Measurements from ENCODE around the gene P2RX1.

The P2RX1 gene

DNA sequence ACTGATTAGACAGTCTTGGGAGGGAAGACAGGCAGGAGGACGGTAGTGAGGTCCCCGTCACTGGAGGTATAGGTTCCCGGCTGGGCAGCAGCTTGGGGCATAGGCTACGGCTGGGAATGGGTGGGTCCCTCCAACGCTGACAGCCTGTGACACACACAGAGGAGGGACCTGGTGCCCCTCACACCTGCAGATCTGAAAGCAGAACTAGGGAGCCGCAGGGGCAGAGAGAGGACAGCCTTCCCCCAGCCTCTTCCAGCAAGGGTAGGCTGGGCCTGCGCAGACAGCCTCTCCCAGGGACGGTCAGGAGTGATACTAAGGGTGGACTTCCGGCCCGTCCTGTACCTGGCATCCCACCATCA is 2.0 kb downstream of the P2RX1 start:
- H2AK5ac ChIP-seq (ENCODE audit: low read length) = no peak overlapping the region
- H3K4me2 ChIP-seq (ENCODE audit: low read length) = no peak overlapping the region
- DNase-seq = no peak
- no peak overlapping the region for H3K4me3 ChIP-seq (ENCODE audit: low read depth, low read length)
- no CpG with 5 or more reads among the region's 10 CpGs for WGBS (ENCODE audit: extremely low coverage, insufficient coverage, insufficient read length)
- H3K36me3 ChIP-seq (ENCODE audit: control insufficient read depth in 1 of 2, insufficient read depth in 2 of 2, low read length in 2 of 2) = no peaks in the 10 kb centered on the region
- H3K79me1 ChIP-seq (ENCODE audit: low read length) = no peaks in the 10 kb centered on the region
- no peak overlapping the region for H3K9ac ChIP-seq (ENCODE audit: low read length)
- H3K4ac ChIP-seq (ENCODE audit: low read depth, low read length) = no peak overlapping the region
- no peak overlapping the region for H3K18ac ChIP-seq (ENCODE audit: low read length)
- no peak overlapping the region for H3K14ac ChIP-seq (ENCODE audit: low read length)
- no peak overlapping the region for H2AFZ ChIP-seq (ENCODE audit: insufficient read depth, low read length, poor library complexity)
- H4K8ac ChIP-seq (ENCODE audit: low read depth, low read length) = no peak overlapping the region
- H2BK5ac ChIP-seq (ENCODE audit: low read depth, low read length, poor library complexity) = no peak overlapping the region
- H3K9me3 ChIP-seq (ENCODE audit: insufficient read depth, low read depth, low read length) = no peaks in the 10 kb centered on the region
- no peak overlapping the region for H4K12ac ChIP-seq (ENCODE audit: low read depth, low read length)
- no peaks in the 10 kb centered on the region for H3K27me3 ChIP-seq (ENCODE audit: insufficient read depth, low read length)
- H2BK120ac ChIP-seq (ENCODE audit: insufficient read depth, low read length, poor library complexity) = no peak overlapping the region
- no peaks in the 10 kb centered on the region for H3K79me2 ChIP-seq (ENCODE audit: control insufficient read depth, insufficient read depth, low read length, poor library complexity)
- H4K91ac ChIP-seq (ENCODE audit: low read depth, low read length) = no peak overlapping the region
- no peak overlapping the region for H2BK12ac ChIP-seq (ENCODE audit: low read length)
- no peaks in the 10 kb centered on the region for H3K4me1 ChIP-seq (ENCODE audit: control insufficient read depth in 1 of 2, insufficient read depth in 2 of 2, low read length in 2 of 2)
- no peak overlapping the region for H3K23ac ChIP-seq (ENCODE audit: low read length)
- no peak overlapping the region for H3K27ac ChIP-seq (ENCODE audit: low read depth, low read length)

DNA sequence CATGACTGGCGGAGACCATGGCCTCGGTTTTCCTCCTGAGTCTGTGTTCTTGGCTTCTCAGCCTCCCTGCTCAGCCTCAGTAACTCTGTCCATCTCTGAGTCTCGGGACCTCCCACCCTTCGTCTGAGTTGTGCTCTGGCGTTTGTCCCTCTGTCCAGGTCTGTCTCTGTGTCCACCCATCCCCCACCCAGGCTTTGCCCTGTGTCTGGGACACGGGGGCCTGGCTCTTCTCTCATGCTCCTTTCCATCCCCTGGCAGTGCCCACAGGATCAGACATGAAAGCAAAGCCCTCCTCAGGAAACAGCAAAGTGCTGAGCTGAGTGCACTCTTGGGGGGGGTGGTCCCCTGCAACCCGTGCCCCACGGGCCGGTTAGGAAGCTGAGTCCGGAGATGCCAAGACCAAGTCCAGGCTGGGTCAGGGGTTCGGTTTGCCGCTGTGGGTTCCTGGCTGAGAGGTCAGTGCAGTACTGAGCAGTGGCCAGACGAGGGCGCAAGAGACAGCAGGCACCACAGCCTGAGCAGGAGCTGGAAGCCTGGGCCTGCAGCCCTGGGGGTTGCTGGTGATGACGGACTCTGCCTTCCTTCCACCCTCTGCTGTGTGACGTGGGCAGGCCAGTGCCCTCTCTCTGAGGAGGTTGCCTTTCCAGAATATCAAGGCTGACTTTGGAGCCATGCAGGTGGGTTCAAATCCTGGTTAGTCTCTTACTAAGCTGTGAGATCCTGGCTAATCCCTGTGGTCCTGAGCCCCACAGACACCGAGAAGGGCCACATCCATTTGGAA is 2.5 kb downstream of the P2RX1 start:
- Histone ChIP-seq H3K4me2 (ENCODE audit: low read length) (no peak overlapping the region), H3K36me3 (ENCODE audit: control insufficient read depth in 1 of 2, insufficient read depth in 2 of 2, low read length in 2 of 2) (no peaks in the 10 kb centered on the region), H3K27ac (ENCODE audit: low read depth, low read length) (no peak overlapping the region), H3K9ac (ENCODE audit: low read length) (no peak overlapping the region), H2BK5ac (ENCODE audit: low read depth, low read length, poor library complexity) (no peak overlapping the region), H4K12ac (ENCODE audit: low read depth, low read length) (no peak overlapping the region), H3K79me2 (ENCODE audit: control insufficient read depth, insufficient read depth, low read length, poor library complexity) (no peaks in the 10 kb centered on the region), H3K4ac (ENCODE audit: low read depth, low read length) (no peak overlapping the region), H2BK12ac (ENCODE audit: low read length) (no peak overlapping the region), H4K8ac (ENCODE audit: low read depth, low read length) (no peak overlapping the region), H2BK120ac (ENCODE audit: insufficient read depth, low read length, poor library complexity) (no peak overlapping the region), H3K9me3 (ENCODE audit: insufficient read depth, low read depth, low read length) (no peaks in the 10 kb centered on the region), H3K27me3 (ENCODE audit: insufficient read depth, low read length) (no peaks in the 10 kb centered on the region), H3K79me1 (ENCODE audit: low read length) (no peaks in the 10 kb centered on the region), H2AK5ac (ENCODE audit: low read length) (no peak overlapping the region), H4K91ac (ENCODE audit: low read depth, low read length) (no peak overlapping the region), H3K4me3 (ENCODE audit: low read depth, low read length) (no peak overlapping the region), H3K23ac (ENCODE audit: low read length) (no peak overlapping the region), H2AFZ (ENCODE audit: insufficient read depth, low read length, poor library complexity) (no peak overlapping the region), H3K14ac (ENCODE audit: low read length) (no peak overlapping the region), H3K18ac (ENCODE audit: low read length) (no peak overlapping the region), H3K4me1 (ENCODE audit: control insufficient read depth in 1 of 2, insufficient read depth in 2 of 2, low read length in 2 of 2) (no peaks in the 10 kb centered on the region)
- no CpG with 5 or more reads among the region's 17 CpGs for WGBS (ENCODE audit: extremely low coverage, insufficient coverage, insufficient read length)
- DNase-seq = peak; percentile 54 to 76

DNA sequence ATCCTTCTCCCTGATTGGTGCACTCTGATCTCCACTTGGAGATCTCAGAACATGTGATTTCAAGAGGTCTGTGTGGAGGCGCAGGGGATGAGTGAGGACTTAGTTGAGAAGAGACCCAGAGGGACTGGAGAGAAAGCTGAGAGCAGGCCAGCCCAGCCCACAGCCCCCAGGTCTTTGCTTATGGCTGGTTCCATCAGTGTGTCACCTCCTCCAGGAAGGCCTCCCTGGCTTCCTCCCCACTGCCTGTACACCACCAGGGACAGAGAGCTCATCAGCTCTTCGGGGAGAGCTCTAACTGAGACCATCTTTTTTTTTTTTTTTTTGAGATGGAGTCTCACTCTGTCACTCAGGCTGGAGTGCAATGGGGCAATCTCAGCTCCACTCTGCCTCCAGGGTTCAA is 3.4 kb downstream of the P2RX1 start:
- Histone ChIP-seq H3K36me3 (ENCODE audit: control insufficient read depth in 1 of 2, insufficient read depth in 2 of 2, low read length in 2 of 2) (no peaks in the 10 kb centered on the region), H3K79me2 (ENCODE audit: control insufficient read depth, insufficient read depth, low read length, poor library complexity) (no peaks in the 10 kb centered on the region), H3K4me1 (ENCODE audit: control insufficient read depth in 1 of 2, insufficient read depth in 2 of 2, low read length in 2 of 2) (no peaks in the 10 kb centered on the region), H3K9ac (ENCODE audit: low read length) (no peak overlapping the region), H4K91ac (ENCODE audit: low read depth, low read length) (no peak overlapping the region), H3K4ac (ENCODE audit: low read depth, low read length) (no peak overlapping the region), H3K9me3 (ENCODE audit: insufficient read depth, low read depth, low read length) (no peaks in the 10 kb centered on the region), H3K79me1 (ENCODE audit: low read length) (no peaks in the 10 kb centered on the region), H2BK5ac (ENCODE audit: low read depth, low read length, poor library complexity) (no peak overlapping the region), H2AK5ac (ENCODE audit: low read length) (no peak overlapping the region), H3K27ac (ENCODE audit: low read depth, low read length) (no peak overlapping the region), H3K27me3 (ENCODE audit: insufficient read depth, low read length) (no peaks in the 10 kb centered on the region), H3K4me2 (ENCODE audit: low read length) (no peak overlapping the region), H4K8ac (ENCODE audit: low read depth, low read length) (no peak overlapping the region), H4K12ac (ENCODE audit: low read depth, low read length) (no peak overlapping the region), H3K4me3 (ENCODE audit: low read depth, low read length) (no peak overlapping the region), H3K23ac (ENCODE audit: low read length) (no peak overlapping the region), H3K18ac (ENCODE audit: low read length) (no peak overlapping the region), H2BK120ac (ENCODE audit: insufficient read depth, low read length, poor library complexity) (no peak overlapping the region), H2AFZ (ENCODE audit: insufficient read depth, low read length, poor library complexity) (no peak overlapping the region), H3K14ac (ENCODE audit: low read length) (no peak overlapping the region), H2BK12ac (ENCODE audit: low read length) (no peak overlapping the region)
- DNase-seq = no peak
- WGBS (ENCODE audit: extremely low coverage, insufficient coverage, insufficient read length) = no CpG with 5 or more reads among the region's 2 CpGs

DNA sequence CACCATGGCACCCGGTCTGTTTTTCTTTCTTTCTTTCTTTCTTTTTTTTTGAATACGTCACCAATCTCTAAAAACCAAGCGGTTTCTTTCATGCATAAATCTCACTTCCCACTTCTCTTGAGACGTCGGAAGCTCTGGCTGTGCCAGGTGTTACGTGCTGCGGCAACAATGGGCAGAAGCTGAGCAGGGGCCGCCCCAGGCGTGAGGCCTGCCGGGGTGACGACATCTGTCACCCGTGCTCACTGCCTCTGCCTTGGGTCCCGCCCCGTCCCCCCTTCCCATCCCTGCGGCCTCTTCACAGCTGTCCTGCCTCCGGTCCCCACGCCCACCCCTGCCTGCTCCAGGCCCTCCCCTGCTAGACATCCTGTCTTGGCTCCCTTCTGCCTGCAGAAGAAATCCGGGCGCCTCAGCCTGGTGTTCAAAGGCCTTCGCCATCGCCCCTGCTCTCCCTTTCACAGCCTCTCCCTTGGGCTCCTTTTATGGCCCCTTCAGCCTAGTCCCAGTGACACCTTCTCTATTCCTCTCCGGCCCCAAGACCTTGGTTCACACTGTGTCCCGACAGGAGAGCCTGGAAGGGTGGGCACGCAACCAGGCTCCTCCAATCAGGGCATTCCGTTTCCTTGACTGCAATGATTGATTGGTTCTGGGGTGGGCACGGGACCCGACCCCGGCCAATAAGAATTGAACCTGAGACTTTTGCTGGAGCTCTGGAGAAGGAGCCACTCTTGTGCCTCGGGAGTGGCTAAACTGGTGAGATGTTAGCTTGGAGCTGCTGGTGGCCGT is 4.8 kb downstream of the P2RX1 start:
- Histone ChIP-seq H3K4me2 (ENCODE audit: low read length) (no peak overlapping the region), H3K9ac (ENCODE audit: low read length) (no peak overlapping the region), H3K27ac (ENCODE audit: low read depth, low read length) (no peak overlapping the region), H3K4me1 (ENCODE audit: control insufficient read depth in 1 of 2, insufficient read depth in 2 of 2, low read length in 2 of 2) (no peaks in the 10 kb centered on the region), H3K14ac (ENCODE audit: low read length) (no peak overlapping the region), H2AK5ac (ENCODE audit: low read length) (no peak overlapping the region), H3K4ac (ENCODE audit: low read depth, low read length) (no peak overlapping the region), H2BK120ac (ENCODE audit: insufficient read depth, low read length, poor library complexity) (no peak overlapping the region), H3K9me3 (ENCODE audit: insufficient read depth, low read depth, low read length) (no peaks in the 10 kb centered on the region), H3K27me3 (ENCODE audit: insufficient read depth, low read length) (no peaks in the 10 kb centered on the region), H3K4me3 (ENCODE audit: low read depth, low read length) (no peak overlapping the region), H4K8ac (ENCODE audit: low read depth, low read length) (no peak overlapping the region), H3K79me1 (ENCODE audit: low read length) (no peaks in the 10 kb centered on the region), H3K18ac (ENCODE audit: low read length) (no peak overlapping the region), H3K23ac (ENCODE audit: low read length) (no peak overlapping the region), H2BK12ac (ENCODE audit: low read length) (no peak overlapping the region), H2AFZ (ENCODE audit: insufficient read depth, low read length, poor library complexity) (no peak overlapping the region), H3K79me2 (ENCODE audit: control insufficient read depth, insufficient read depth, low read length, poor library complexity) (no peaks in the 10 kb centered on the region), H2BK5ac (ENCODE audit: low read depth, low read length, poor library complexity) (no peak overlapping the region), H4K91ac (ENCODE audit: low read depth, low read length) (no peak overlapping the region), H4K12ac (ENCODE audit: low read depth, low read length) (no peak overlapping the region), H3K36me3 (ENCODE audit: control insufficient read depth in 1 of 2, insufficient read depth in 2 of 2, low read length in 2 of 2) (no peaks in the 10 kb centered on the region)
- no CpG with 5 or more reads among the region's 30 CpGs for WGBS (ENCODE audit: extremely low coverage, insufficient coverage, insufficient read length)
- DNase-seq = no peak

All from trophoblast cell (in vitro differentiated cells and primary cell).